ENCODE results near the gene MKNK2. TPM values are rescaled to one million over a fixed set of nuclear protein-coding genes. Genes with fewer than 3 reads are reported as not detected.

The MKNK2 gene
- total RNA-seq, 1 experiment from 2014 or later, result 240 TPM

DNA sequence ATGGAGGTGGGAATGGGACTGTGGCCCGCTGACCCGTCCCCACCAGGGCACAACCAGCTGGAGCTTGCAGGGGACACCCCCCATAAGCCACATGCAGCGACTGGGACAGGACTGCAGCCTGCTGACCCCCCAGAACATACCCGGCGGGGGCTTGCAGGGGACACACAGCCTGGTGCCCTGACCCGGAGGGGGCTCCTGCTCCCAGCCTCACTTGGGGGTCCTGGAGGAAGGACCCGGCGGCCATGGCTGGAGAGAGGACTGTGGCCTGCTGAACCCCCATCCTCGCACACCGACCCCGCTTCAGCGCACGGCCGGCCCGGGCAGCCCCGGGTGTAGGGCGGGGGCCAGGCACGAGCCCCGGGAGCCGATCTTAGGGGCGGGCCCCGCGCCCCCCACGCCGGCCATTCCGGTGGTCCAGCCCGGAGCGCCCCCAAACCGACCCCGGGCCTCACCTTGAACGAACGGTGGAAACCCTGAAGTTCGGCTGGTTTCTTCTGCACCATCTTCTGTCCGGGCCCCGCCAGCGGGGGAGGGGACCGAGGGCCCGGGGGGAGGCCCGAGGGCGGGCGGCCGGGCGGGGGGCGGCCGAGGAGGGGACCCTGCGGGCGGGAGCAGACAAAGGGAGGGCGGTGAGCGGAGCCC is 574 bp downstream of the MKNK2 start:
- H3K4me1 ChIP-seq (ENCODE audit: control insufficient read depth, insufficient read depth, low read length), result peaks cover 43% of the 10 kb centered on the region
- H3K4me3 ChIP-seq (ENCODE audit: low read depth in 2 of 2, low read length in 2 of 2), result peak overlapping the region; percentile 78 to 84
- H3K27ac ChIP-seq (ENCODE audit: low read length), result peak overlapping the region; percentile 75
- CTCF ChIA-PET, result no interaction called here
- no TSS peak for BruUV-seq (replicated peaks)
- no peak for TF ChIP-seq TCF7L2 (IDR thresholded peaks at IDR 0.05; ENCODE audit: low read depth, low read length)
- TF ChIP-seq, protein P1, sequence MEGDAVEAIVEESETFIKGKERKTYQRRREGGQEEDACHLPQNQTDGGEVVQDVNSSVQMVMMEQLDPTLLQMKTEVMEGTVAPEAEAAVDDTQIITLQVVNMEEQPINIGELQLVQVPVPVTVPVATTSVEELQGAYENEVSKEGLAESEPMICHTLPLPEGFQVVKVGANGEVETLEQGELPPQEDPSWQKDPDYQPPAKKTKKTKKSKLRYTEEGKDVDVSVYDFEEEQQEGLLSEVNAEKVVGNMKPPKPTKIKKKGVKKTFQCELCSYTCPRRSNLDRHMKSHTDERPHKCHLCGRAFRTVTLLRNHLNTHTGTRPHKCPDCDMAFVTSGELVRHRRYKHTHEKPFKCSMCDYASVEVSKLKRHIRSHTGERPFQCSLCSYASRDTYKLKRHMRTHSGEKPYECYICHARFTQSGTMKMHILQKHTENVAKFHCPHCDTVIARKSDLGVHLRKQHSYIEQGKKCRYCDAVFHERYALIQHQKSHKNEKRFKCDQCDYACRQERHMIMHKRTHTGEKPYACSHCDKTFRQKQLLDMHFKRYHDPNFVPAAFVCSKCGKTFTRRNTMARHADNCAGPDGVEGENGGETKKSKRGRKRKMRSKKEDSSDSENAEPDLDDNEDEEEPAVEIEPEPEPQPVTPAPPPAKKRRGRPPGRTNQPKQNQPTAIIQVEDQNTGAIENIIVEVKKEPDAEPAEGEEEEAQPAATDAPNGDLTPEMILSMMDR (IDR thresholded peaks at IDR 0.05), result no peak
- POLR2A ChIA-PET, result no interaction called here
- H3K9me3 ChIP-seq (ENCODE audit: control insufficient read depth, insufficient read depth, low read depth, low read length), result no peaks in the 10 kb centered on the region
- in situ Hi-C loops (cut with HindIII; ENCODE audit: low pct_unique_long_range_greater_than_20kb, low sequenced_read_pairs) (no loop called here), intact Hi-C loops (cut with micrococcal nuclease; ENCODE audit: unreplicated experiment) (no loop called here)
- H3K36me3 ChIP-seq (ENCODE audit: control insufficient read depth, insufficient read depth, low read length), result peaks cover 6% of the 10 kb centered on the region; the same call in 1 of the 2 replicates
- no peak for ATAC-seq
- no peak for DNase-seq (ENCODE audit: low read depth, low spot score)
- H3K27me3 ChIP-seq (ENCODE audit: control insufficient read depth, insufficient read depth, low read length), result no peaks in the 10 kb centered on the region

DNA sequence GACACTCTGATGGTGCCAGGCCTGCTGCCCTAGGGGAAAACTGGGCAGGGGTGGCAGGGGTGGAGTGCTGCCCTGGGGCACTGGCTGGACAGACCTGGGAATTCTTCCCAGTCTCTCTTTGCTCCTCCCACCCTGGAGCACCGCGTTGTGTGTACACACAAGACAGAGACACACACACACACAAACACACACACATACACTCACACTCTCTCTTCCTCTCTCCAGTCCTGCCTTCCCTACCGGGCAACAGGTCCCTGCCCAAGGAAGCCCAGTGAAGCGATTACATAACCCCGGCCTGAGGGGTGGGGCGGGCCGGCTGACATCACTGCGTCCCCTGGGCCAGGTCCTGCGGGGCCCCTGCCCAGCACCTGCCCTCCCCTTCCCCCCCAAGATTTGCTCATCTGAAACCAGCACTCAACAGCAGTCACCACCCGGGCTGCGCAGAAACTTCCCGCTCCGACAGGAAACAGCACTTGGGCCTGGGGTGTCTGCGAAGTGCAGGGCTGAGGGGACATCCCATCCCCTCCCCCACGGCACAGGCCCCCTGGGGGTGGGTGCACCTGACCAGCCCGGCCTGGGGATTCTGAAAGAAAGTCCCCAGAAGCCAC is 1.2 kb downstream of the MKNK2 start:
- Histone ChIP-seq H3K4me1 (ENCODE audit: control insufficient read depth, insufficient read depth, low read length) (peaks cover 46% of the 10 kb centered on the region), H3K9me3 (ENCODE audit: control insufficient read depth, insufficient read depth, low read depth, low read length) (no peaks in the 10 kb centered on the region), H3K27ac (ENCODE audit: low read length) (peak overlapping the region; percentile 75), H3K27me3 (ENCODE audit: control insufficient read depth, insufficient read depth, low read length) (no peaks in the 10 kb centered on the region), H3K4me3 (ENCODE audit: low read depth in 2 of 2, low read length in 2 of 2) (peak overlapping the region; percentile 78 to 84), H3K36me3 (ENCODE audit: control insufficient read depth, insufficient read depth, low read length) (peaks cover 6% of the 10 kb centered on the region; the same call in 1 of the 2 replicates)
- ATAC-seq (peak; percentile 20; the same call in 1 of the 2 replicates), DNase-seq (ENCODE audit: low read depth, low spot score) (no peak)
- no TSS peak for BruUV-seq (replicated peaks)
- in situ Hi-C loops (cut with HindIII; ENCODE audit: low pct_unique_long_range_greater_than_20kb, low sequenced_read_pairs) (no loop called here), intact Hi-C loops (cut with micrococcal nuclease; ENCODE audit: unreplicated experiment) (no loop called here)
- TF ChIP-seq, protein P1 (IDR thresholded peaks at IDR 0.05), result no peak
- TF ChIP-seq SIN3A (IDR thresholded peaks at IDR 0.05; ENCODE audit: borderline replicate concordance, insufficient read depth, low read depth, low read length), result 0 out of 2 replicates have a peak, but pooled peaks have one; percentile 28
- POLR2A ChIA-PET, result interaction anchor here (0.6 kb wide), 1 partner anchor 149 kb away, joined by 5 read pairs; no protein-coding TSS in a partner anchor
- CTCF ChIA-PET, result no interaction called here

DNA sequence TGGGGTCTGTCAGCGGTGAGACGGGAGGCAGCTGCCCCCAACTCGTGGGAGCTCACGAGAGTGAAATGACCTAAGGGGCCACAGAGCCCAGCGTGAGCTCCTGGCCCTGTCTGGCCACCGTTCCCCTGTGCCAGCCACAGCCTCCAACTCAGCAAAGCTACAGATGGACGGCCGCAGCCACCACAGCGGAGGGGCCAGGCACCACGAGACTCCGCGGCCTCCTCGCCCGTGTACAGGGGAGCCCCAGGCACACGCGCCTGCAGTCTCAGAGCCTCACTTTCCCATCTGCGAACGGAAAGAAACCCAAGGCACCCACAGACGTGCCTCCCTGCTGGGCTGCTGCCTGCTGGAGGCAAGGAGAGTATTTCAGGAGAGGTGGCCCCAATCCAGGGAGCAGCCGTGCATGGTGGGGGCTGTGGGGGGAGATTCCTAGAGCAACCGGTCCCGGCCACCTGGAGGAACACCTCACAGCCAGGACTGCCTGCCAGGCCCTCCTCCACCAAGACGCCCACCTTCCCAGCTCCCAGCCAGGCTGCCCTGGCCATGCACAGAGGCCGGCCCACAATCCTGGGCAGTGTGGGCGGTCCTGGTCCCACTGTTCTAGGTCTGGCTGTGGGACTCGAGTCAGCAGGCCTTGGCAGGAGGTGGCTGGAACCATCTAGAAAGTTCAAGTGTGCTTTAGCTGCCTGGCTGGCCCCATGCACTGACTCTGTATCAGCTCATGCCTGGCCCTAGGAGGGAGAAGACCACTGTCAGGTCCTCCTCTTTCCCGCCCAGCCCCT is 1.9 kb downstream of the MKNK2 start:
- H3K27ac ChIP-seq (ENCODE audit: low read length), result peak overlapping the region; percentile 75
- DNase-seq (ENCODE audit: low read depth, low spot score), result no peak
- H3K9me3 ChIP-seq (ENCODE audit: control insufficient read depth, insufficient read depth, low read depth, low read length), result no peaks in the 10 kb centered on the region
- H3K27me3 ChIP-seq (ENCODE audit: control insufficient read depth, insufficient read depth, low read length), result no peaks in the 10 kb centered on the region
- peak overlapping the region; percentile 78 to 84 for H3K4me3 ChIP-seq (ENCODE audit: low read depth in 2 of 2, low read length in 2 of 2)
- POLR2A ChIA-PET, result interaction anchor here (0.6 kb wide), 1 partner anchor 148 kb away, joined by 5 read pairs; no protein-coding TSS in a partner anchor
- in situ Hi-C loops (cut with HindIII; ENCODE audit: low pct_unique_long_range_greater_than_20kb, low sequenced_read_pairs) (no loop called here), intact Hi-C loops (cut with micrococcal nuclease; ENCODE audit: unreplicated experiment) (no loop called here)
- TF ChIP-seq, protein P2, sequence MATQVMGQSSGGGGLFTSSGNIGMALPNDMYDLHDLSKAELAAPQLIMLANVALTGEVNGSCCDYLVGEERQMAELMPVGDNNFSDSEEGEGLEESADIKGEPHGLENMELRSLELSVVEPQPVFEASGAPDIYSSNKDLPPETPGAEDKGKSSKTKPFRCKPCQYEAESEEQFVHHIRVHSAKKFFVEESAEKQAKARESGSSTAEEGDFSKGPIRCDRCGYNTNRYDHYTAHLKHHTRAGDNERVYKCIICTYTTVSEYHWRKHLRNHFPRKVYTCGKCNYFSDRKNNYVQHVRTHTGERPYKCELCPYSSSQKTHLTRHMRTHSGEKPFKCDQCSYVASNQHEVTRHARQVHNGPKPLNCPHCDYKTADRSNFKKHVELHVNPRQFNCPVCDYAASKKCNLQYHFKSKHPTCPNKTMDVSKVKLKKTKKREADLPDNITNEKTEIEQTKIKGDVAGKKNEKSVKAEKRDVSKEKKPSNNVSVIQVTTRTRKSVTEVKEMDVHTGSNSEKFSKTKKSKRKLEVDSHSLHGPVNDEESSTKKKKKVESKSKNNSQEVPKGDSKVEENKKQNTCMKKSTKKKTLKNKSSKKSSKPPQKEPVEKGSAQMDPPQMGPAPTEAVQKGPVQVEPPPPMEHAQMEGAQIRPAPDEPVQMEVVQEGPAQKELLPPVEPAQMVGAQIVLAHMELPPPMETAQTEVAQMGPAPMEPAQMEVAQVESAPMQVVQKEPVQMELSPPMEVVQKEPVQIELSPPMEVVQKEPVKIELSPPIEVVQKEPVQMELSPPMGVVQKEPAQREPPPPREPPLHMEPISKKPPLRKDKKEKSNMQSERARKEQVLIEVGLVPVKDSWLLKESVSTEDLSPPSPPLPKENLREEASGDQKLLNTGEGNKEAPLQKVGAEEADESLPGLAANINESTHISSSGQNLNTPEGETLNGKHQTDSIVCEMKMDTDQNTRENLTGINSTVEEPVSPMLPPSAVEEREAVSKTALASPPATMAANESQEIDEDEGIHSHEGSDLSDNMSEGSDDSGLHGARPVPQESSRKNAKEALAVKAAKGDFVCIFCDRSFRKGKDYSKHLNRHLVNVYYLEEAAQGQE (IDR thresholded peaks at IDR 0.05; ENCODE audit: insufficient read depth in 1 of 2, low read depth in 2 of 2, low read length in 1 of 2), result no peak
- TF ChIP-seq POLR2AphosphoS5 (IDR thresholded peaks at IDR 0.05; ENCODE audit: low read depth, low read length), result no peak
- TF ChIP-seq, protein P1 (IDR thresholded peaks at IDR 0.05), result no peak
- TF ChIP-seq SIN3A (IDR thresholded peaks at IDR 0.05; ENCODE audit: borderline replicate concordance, insufficient read depth, low read depth, low read length), result no peak
- no peak for TF ChIP-seq TCF7L2 (IDR thresholded peaks at IDR 0.05; ENCODE audit: low read depth, low read length)
- H3K4me1 ChIP-seq (ENCODE audit: control insufficient read depth, insufficient read depth, low read length), result peaks cover 47% of the 10 kb centered on the region
- BruUV-seq (replicated peaks), result TSS peak; percentile 80
- peaks cover 6% of the 10 kb centered on the region; the same call in 1 of the 2 replicates for H3K36me3 ChIP-seq (ENCODE audit: control insufficient read depth, insufficient read depth, low read length)
- CTCF ChIA-PET, result no interaction called here
- ATAC-seq, result peak; percentile 27

Data from Panc1 (cell line).